ENCODE measurements around the gene ATG13. TPM values are rescaled to one million over a fixed set of nuclear protein-coding genes. Genes with fewer than 3 reads are reported as not detected.

The ATG13 gene
- total and polyA plus RNA-seq, 4 donors, result 29.1 to 72.8 (median 52.4) TPM

DNA sequence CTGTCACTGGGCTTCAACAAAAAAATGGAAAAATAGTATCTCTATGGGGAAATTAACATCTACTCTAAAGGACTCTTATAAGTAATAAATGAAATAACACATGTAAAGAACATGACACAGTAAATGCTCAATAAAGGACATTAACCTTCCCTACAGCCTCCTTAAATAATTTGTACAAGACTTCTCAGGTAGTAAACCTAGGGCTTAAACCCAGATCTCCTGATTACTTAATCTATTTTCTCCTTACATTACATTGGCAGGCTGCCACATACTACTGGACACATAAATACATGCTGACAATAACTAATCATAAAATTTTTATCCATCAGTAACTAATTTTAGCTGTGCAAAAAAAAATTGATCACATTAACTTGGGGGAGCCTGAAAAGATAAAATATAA lies 28.4 kb upstream of the ATG13 start:
- Histone ChIP-seq H3K27me3 (ENCODE audit: control insufficient read depth in 3 of 3, insufficient read depth in 3 of 3, low read length in 2 of 3) (no peaks in the 10 kb centered on the region), H3K9ac (ENCODE audit: insufficient read depth in 1 of 2, low read length in 2 of 2) (no peak overlapping the region), H3K4me3 (no peak overlapping the region), H3K4me1 (ENCODE audit: control insufficient read depth in 5 of 5, insufficient read depth in 5 of 5, low read length in 5 of 5) (peaks cover 4 to 25% (median 8%) of the 10 kb centered on the region in 5 donors), H3K36me3 (ENCODE audit: control insufficient read depth in 4 of 4, insufficient read depth in 4 of 4, low read length in 4 of 4) (no peaks in the 10 kb centered on the region), H3K27ac (ENCODE audit: low read depth in 1 of 2, low read length in 1 of 2) (no peak overlapping the region), H3K9me3 (ENCODE audit: control insufficient read depth in 4 of 4, insufficient read depth in 3 of 4, low read length in 3 of 4) (no peaks in the 10 kb centered on the region)
- no peak for DNase-seq
- TF ChIP-seq CTCF (IDR thresholded peaks at IDR 0.05; ENCODE audit: control extremely low read depth, extremely low read depth), result no peak
- no peak for ATAC-seq (ENCODE audit: insufficient read depth, low FRiP score)

GRCh38 chr11:46590740-46591605 lies 26.4 kb upstream of the ATG13 start:
- 55 to 69% methylated on average over 11 of the region's 11 CpGs for WGBS, 2 donors
- Histone ChIP-seq H3K36me3 (ENCODE audit: control insufficient read depth in 4 of 4, insufficient read depth in 4 of 4, low read length in 4 of 4) (no peaks in the 10 kb centered on the region), H3K27ac (ENCODE audit: low read depth in 1 of 2, low read length in 1 of 2) (no peak overlapping the region), H3K4me1 (ENCODE audit: control insufficient read depth in 5 of 5, insufficient read depth in 5 of 5, low read length in 5 of 5) (peaks cover 4 to 25% (median 8%) of the 10 kb centered on the region in 5 donors), H3K4me3 (no peak overlapping the region), H3K27me3 (ENCODE audit: control insufficient read depth in 3 of 3, insufficient read depth in 3 of 3, low read length in 2 of 3) (no peaks in the 10 kb centered on the region), H3K9ac (ENCODE audit: insufficient read depth in 1 of 2, low read length in 2 of 2) (peak overlapping the region in 1 of 2 donors; percentile 5), H3K9me3 (ENCODE audit: control insufficient read depth in 4 of 4, insufficient read depth in 3 of 4, low read length in 3 of 4) (no peaks in the 10 kb centered on the region)
- peak in 2 of 3 donors; percentile 11 to 12 for DNase-seq
- ATAC-seq (ENCODE audit: insufficient read depth, low FRiP score), result no peak
- TF ChIP-seq CTCF (IDR thresholded peaks at IDR 0.05; ENCODE audit: control extremely low read depth, extremely low read depth), result no peak

GRCh38 chr11:46593550-46594373 lies 23.6 kb upstream of the ATG13 start, which contains the start of gene AMBRA1:
Gene AMBRA1, minus strand, starts transcription at chr11:46594023. Its CDS starts 45,643 bp downstream, at chr11:46548380.
- no peak for TF ChIP-seq CTCF (IDR thresholded peaks at IDR 0.05; ENCODE audit: control extremely low read depth, extremely low read depth)

More at GRCh38 chr11:46593550-46594373, 23.6 kb upstream of the ATG13 start, which contains the start of gene AMBRA1:
- Histone ChIP-seq H3K36me3 (ENCODE audit: control insufficient read depth in 4 of 4, insufficient read depth in 4 of 4, low read length in 4 of 4) (no peaks in the 10 kb centered on the region), H3K4me3 (peak within 1 kb of the TSS; percentile 93), H3K9me3 (ENCODE audit: control insufficient read depth in 4 of 4, insufficient read depth in 3 of 4, low read length in 3 of 4) (no peaks in the 10 kb centered on the region), H3K27me3 (ENCODE audit: control insufficient read depth in 3 of 3, insufficient read depth in 3 of 3, low read length in 2 of 3) (no peaks in the 10 kb centered on the region), H3K27ac (ENCODE audit: low read depth in 1 of 2, low read length in 1 of 2) (peak within 1 kb of the TSS; percentile 39 to 88), H3K9ac (ENCODE audit: insufficient read depth in 1 of 2, low read length in 2 of 2) (peak within 1 kb of the TSS; percentile 58 to 78), H3K4me1 (ENCODE audit: control insufficient read depth in 5 of 5, insufficient read depth in 5 of 5, low read length in 5 of 5) (peaks cover 4 to 25% (median 8%) of the 10 kb centered on the region in 5 donors)
- 1% methylated on average over 54 of the region's 54 CpGs for WGBS, 2 donors
- DNase-seq, result peak; percentile 93 to 96 (median 95)
- ATAC-seq (ENCODE audit: insufficient read depth, low FRiP score), result peak; percentile 89

Data from lung (tissue), 12 donors.